Muscle layer of duodenum (tissue), 2 donors: Measurements from ENCODE around the gene LSAMP.

Experiments used
- H3K27ac ChIP-seq: one replicate; pipeline ENCODE4 v1.7.0; 2013; ENCODE audit warnings: mild to moderate bottlenecking, low read length
- H3K27me3 ChIP-seq: one replicate; pipeline ENCODE4 v1.7.0; 2013; ENCODE audit warnings: low read depth, mild to moderate bottlenecking, control low read depth, low read length
- H3K36me3 ChIP-seq, 2 donors: one replicate each; pipeline ENCODE4 v1.7.0; 2013; ENCODE audit warnings: low read length in 2 of 2, control low read depth in 1 of 2, mild to moderate bottlenecking in 1 of 2; ENCODE audit not compliant: insufficient read depth in 2 of 2, control insufficient read depth in 1 of 2
- H3K4me1 ChIP-seq, 2 donors: one replicate each; pipeline ENCODE4 v1.7.0; 2013; ENCODE audit warnings: low read length in 2 of 2, mild to moderate bottlenecking in 2 of 2, control low read depth in 1 of 2, moderate library complexity in 1 of 2; ENCODE audit not compliant: insufficient read depth in 2 of 2, control insufficient read depth in 1 of 2
- H3K4me3 ChIP-seq, 2 donors: one replicate each; pipeline ENCODE4 v1.7.0; 2013; ENCODE audit warnings: low read length in 2 of 2, low read depth in 1 of 2, mild to moderate bottlenecking in 1 of 2
- H3K9me3 ChIP-seq, 2 donors: one replicate each; pipeline ENCODE4 v1.7.0; 2013; ENCODE audit warnings: low read length in 2 of 2, control low read depth in 1 of 2, mild to moderate bottlenecking in 1 of 2; ENCODE audit not compliant: control insufficient read depth in 1 of 2
- donor health status: healthy.

The LSAMP gene

GRCh38 chr3:116318370-116318769 is 126.9 kb downstream of the LSAMP start:
- H3K4me1 ChIP-seq, result no peaks in the 10 kb centered on the region
- no peaks in the 10 kb centered on the region for H3K36me3 ChIP-seq
- H3K9me3 ChIP-seq, result no peaks in the 10 kb centered on the region
- H3K4me3 ChIP-seq, result no peak overlapping the region
- no peak overlapping the region for H3K27ac ChIP-seq
- H3K27me3 ChIP-seq, result no peaks in the 10 kb centered on the region

- H3K9me3 ChIP-seq, result no peaks in the 10 kb centered on the region
- H3K4me1 ChIP-seq, result no peaks in the 10 kb centered on the region
- H3K4me3 ChIP-seq, result no peak overlapping the region
- H3K36me3 ChIP-seq, result no peaks in the 10 kb centered on the region
- H3K27me3 ChIP-seq, result no peaks in the 10 kb centered on the region
- no peak overlapping the region for H3K27ac ChIP-seq
Observed at GRCh38 chr3:116316771-116317170, 128.5 kb downstream of the LSAMP start.

- Histone ChIP-seq H3K27ac (no peak overlapping the region), H3K9me3 (no peaks in the 10 kb centered on the region), H3K4me1 (no peaks in the 10 kb centered on the region), H3K4me3 (no peak overlapping the region), H3K36me3 (no peaks in the 10 kb centered on the region), H3K27me3 (no peaks in the 10 kb centered on the region)
Observed at GRCh38 chr3:116314476-116314875, 130.8 kb downstream of the LSAMP start.

GRCh38 chr3:116306720-116307119 is 138.6 kb downstream of the LSAMP start:
- Histone ChIP-seq H3K9me3 (no peaks in the 10 kb centered on the region), H3K4me3 (no peak overlapping the region), H3K36me3 (no peaks in the 10 kb centered on the region), H3K4me1 (peaks cover 0 to 6% of the 10 kb centered on the region in 2 donors), H3K27me3 (no peaks in the 10 kb centered on the region), H3K27ac (no peak overlapping the region)

- peaks cover 0 to 6% of the 10 kb centered on the region in 2 donors for H3K4me1 ChIP-seq
- no peak overlapping the region for H3K27ac ChIP-seq
Observed at GRCh38 chr3:116306149-116306548, 139.1 kb downstream of the LSAMP start.

GRCh38 chr3:116302087-116302747 is 143.1 kb downstream of the LSAMP start:
- Histone ChIP-seq H3K36me3 (no peaks in the 10 kb centered on the region), H3K4me1 (peaks cover 0 to 6% of the 10 kb centered on the region in 2 donors), H3K27me3 (no peaks in the 10 kb centered on the region), H3K9me3 (no peaks in the 10 kb centered on the region), H3K27ac (no peak overlapping the region), H3K4me3 (no peak overlapping the region)

More at GRCh38 chr3:116306149-116306548, 139.1 kb downstream of the LSAMP start:
- H3K4me3 ChIP-seq, result no peak overlapping the region
- no peaks in the 10 kb centered on the region for H3K9me3 ChIP-seq
- H3K27me3 ChIP-seq, result no peaks in the 10 kb centered on the region
- H3K36me3 ChIP-seq, result no peaks in the 10 kb centered on the region

GRCh38 chr3:116301422-116301821 is 143.9 kb downstream of the LSAMP start:
- H3K36me3 ChIP-seq, result no peaks in the 10 kb centered on the region
- no peaks in the 10 kb centered on the region for H3K27me3 ChIP-seq
- H3K9me3 ChIP-seq, result no peaks in the 10 kb centered on the region
- peaks cover 0 to 6% of the 10 kb centered on the region in 2 donors for H3K4me1 ChIP-seq
- H3K4me3 ChIP-seq, result no peak overlapping the region
- H3K27ac ChIP-seq, result no peak overlapping the region

- Histone ChIP-seq H3K36me3 (no peaks in the 10 kb centered on the region), H3K9me3 (no peaks in the 10 kb centered on the region), H3K27ac (no peak overlapping the region), H3K4me3 (no peak overlapping the region), H3K27me3 (no peaks in the 10 kb centered on the region), H3K4me1 (peaks cover 0 to 6% of the 10 kb centered on the region in 2 donors)
Observed at GRCh38 chr3:116300226-116300625, 145.1 kb downstream of the LSAMP start.

- Histone ChIP-seq H3K27me3 (no peaks in the 10 kb centered on the region), H3K36me3 (no peaks in the 10 kb centered on the region), H3K9me3 (no peaks in the 10 kb centered on the region), H3K27ac (no peak overlapping the region), H3K4me3 (no peak overlapping the region), H3K4me1 (peaks cover 0 to 6% of the 10 kb centered on the region in 2 donors)
Observed at GRCh38 chr3:116299646-116300081, 145.6 kb downstream of the LSAMP start.

- Histone ChIP-seq H3K4me1 (peaks cover 0 to 6% of the 10 kb centered on the region in 2 donors), H3K36me3 (no peaks in the 10 kb centered on the region), H3K27me3 (no peaks in the 10 kb centered on the region), H3K4me3 (no peak overlapping the region), H3K9me3 (no peaks in the 10 kb centered on the region), H3K27ac (no peak overlapping the region)
Observed at GRCh38 chr3:116298151-116298550, 147.1 kb downstream of the LSAMP start.

GRCh38 chr3:116291141-116291540 is 154.1 kb downstream of the LSAMP start:
- Histone ChIP-seq H3K36me3 (no peaks in the 10 kb centered on the region), H3K4me1 (no peaks in the 10 kb centered on the region), H3K9me3 (no peaks in the 10 kb centered on the region), H3K4me3 (no peak overlapping the region), H3K27ac (no peak overlapping the region), H3K27me3 (no peaks in the 10 kb centered on the region)

GRCh38 chr3:116288485-116288884 is 156.8 kb downstream of the LSAMP start:
- Histone ChIP-seq H3K9me3 (no peaks in the 10 kb centered on the region), H3K4me3 (no peak overlapping the region), H3K36me3 (no peaks in the 10 kb centered on the region), H3K27me3 (no peaks in the 10 kb centered on the region), H3K27ac (no peak overlapping the region), H3K4me1 (no peaks in the 10 kb centered on the region)
